SK-N-MC (cell line): ENCODE data around the gene CNFN.

Experiments used
- DNase-seq: peaks from one replicate; pipeline ENCODE4 v3.0.0-alpha.2; 2011; ENCODE audit warnings: low read depth, low spot score
- H3K27ac ChIP-seq: fragments of 200-600 bp; sonication (generic); 2 replicates; pipeline ENCODE4 v1.5.1; 2016; ENCODE audit warnings: mixed run types
- H3K36me3 ChIP-seq: fragments of 200-600 bp; sonication (generic); 2 replicates; pipeline ENCODE4 v1.6.1; 2017; ENCODE audit warnings: antibody characterized with exemption, low read length, mixed read lengths; ENCODE audit not compliant: insufficient read depth
- H3K4me3 ChIP-seq: fragments of 200-600 bp; sonication (generic); 2 replicates; pipeline ENCODE4 v1.5.1; 2016
- H3K9ac ChIP-seq: fragments of 200-600 bp; sonication (generic); 2 replicates; pipeline ENCODE4 v1.8.0; 2017; ENCODE audit warnings: mixed run types, mixed read lengths; ENCODE audit not compliant: insufficient read length
- H3K9me3 ChIP-seq: fragments of 200-600 bp; sonication (generic); 2 replicates; pipeline ENCODE4 v1.6.1; 2017; ENCODE audit warnings: low read depth, mild to moderate bottlenecking, antibody characterized with exemption, low read length, moderate library complexity, mixed read lengths
- EZH2 ChIP-seq: fragments of 200-600 bp; sonication (generic); IDR thresholded peaks from one replicate; pipeline ENCODE4 v1.6.1; 2017; ENCODE audit warnings: antibody characterized with exemption
- FOXP2 ChIP-seq: optimal IDR thresholded peaks from 2 replicates; pipeline ENCODE3; 2011; ENCODE audit warnings: mild to moderate bottlenecking, moderate library complexity; ENCODE audit not compliant: insufficient read depth; ENCODE audit errors: extremely low read length, control extremely low read depth
- POLR2AphosphoS5 ChIP-seq: IDR thresholded peaks from 2 replicates; pipeline ENCODE4 v1.6.1; 2012; ENCODE audit warnings: mild to moderate bottlenecking, low read depth, low read length, borderline replicate concordance

Gene CNFN

DNA sequence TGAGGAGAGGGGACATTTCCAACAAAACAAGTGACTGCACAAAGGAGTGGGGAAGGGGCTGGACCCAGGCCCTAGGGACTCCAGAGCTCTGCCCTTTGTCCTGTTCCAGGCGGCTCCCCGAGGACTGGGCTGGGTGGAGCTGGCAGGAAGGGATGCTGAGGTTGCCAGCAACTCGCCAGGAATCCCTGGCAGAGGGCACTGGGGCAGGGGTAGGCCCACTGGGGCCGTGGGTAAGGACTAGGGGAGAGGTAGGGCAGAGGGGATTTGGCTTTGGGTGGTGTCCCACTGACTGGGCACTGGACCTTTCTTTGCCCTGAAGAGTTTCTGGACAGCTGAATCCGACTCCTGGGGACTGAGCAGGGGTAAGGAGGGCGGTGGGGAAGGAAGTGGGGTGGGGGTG lies 29.2 kb upstream of the CNFN start:
- TF ChIP-seq POLR2AphosphoS5 (no peak), FOXP2 (no peak), EZH2 (no peak)
- no peaks in the 10 kb centered on the region for H3K9me3 ChIP-seq
- no peak overlapping the region for H3K4me3 ChIP-seq
- no peak overlapping the region for H3K27ac ChIP-seq
- no peak for DNase-seq
- H3K36me3 ChIP-seq: no peaks in the 10 kb centered on the region
- no peak overlapping the region for H3K9ac ChIP-seq

- H3K9me3 ChIP-seq: no peaks in the 10 kb centered on the region
- H3K27ac ChIP-seq: no peak overlapping the region
- H3K9ac ChIP-seq: no peak overlapping the region
- TF ChIP-seq EZH2: no peak
- TF ChIP-seq POLR2AphosphoS5: no peak
- no peak for TF ChIP-seq FOXP2
- H3K36me3 ChIP-seq: no peaks in the 10 kb centered on the region
- no peak overlapping the region for H3K4me3 ChIP-seq
- DNase-seq: no peak
These were observed 22.6 kb upstream of the CNFN start for GRCh38 chr19:42412661-42413076.

DNA sequence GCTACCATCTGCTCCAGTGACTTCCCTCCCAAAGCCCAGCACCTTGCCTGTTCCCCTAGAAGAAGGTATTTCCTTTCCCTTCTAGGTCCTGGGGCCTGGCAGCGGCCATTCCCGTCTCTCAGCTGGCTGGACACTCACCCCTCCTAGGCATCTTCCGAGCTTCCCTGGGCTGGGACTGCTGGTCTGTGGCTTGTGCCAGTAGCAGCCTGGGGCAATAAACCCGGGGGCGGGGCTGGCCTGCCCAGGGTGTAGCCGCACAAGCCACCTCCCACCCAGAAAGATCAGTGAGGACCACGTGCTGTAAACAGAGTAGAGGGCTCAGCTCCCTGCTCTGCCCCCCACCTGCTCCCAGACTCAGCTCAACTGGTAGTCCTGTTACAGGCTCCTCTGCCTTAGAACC lies 22.1 kb upstream of the CNFN start:
- TF ChIP-seq POLR2AphosphoS5: no peak
- TF ChIP-seq EZH2: no peak
- TF ChIP-seq FOXP2: no peak
- no peak overlapping the region for H3K4me3 ChIP-seq
- H3K9ac ChIP-seq: no peak overlapping the region
- H3K9me3 ChIP-seq: no peaks in the 10 kb centered on the region
- no peaks in the 10 kb centered on the region for H3K36me3 ChIP-seq
- DNase-seq: no peak
- no peak overlapping the region for H3K27ac ChIP-seq

- no peak for DNase-seq
- Histone ChIP-seq H3K27ac (no peak overlapping the region), H3K36me3 (no peaks in the 10 kb centered on the region), H3K9me3 (no peaks in the 10 kb centered on the region), H3K9ac (no peak overlapping the region), H3K4me3 (no peak overlapping the region)
- TF ChIP-seq EZH2 (no peak), FOXP2 (no peak), POLR2AphosphoS5 (no peak)
These were observed 21.6 kb upstream of the CNFN start for GRCh38 chr19:42411581-42412178.

- TF ChIP-seq EZH2 (no peak), POLR2AphosphoS5 (no peak), FOXP2 (no peak)
- Histone ChIP-seq H3K27ac (no peak overlapping the region), H3K9ac (no peak overlapping the region), H3K4me3 (no peak overlapping the region), H3K36me3 (no peaks in the 10 kb centered on the region), H3K9me3 (no peaks in the 10 kb centered on the region)
- no peak for DNase-seq
These were observed 20.3 kb upstream of the CNFN start for GRCh38 chr19:42410371-42410770.

GRCh38 chr19:42409477-42409876 lies 19.4 kb upstream of the CNFN start:
- no peaks in the 10 kb centered on the region for H3K9me3 ChIP-seq
- no peak overlapping the region for H3K27ac ChIP-seq
- DNase-seq: no peak
- TF ChIP-seq POLR2AphosphoS5: no peak
- H3K36me3 ChIP-seq: no peaks in the 10 kb centered on the region
- H3K4me3 ChIP-seq: no peak overlapping the region
- H3K9ac ChIP-seq: no peak overlapping the region

DNA sequence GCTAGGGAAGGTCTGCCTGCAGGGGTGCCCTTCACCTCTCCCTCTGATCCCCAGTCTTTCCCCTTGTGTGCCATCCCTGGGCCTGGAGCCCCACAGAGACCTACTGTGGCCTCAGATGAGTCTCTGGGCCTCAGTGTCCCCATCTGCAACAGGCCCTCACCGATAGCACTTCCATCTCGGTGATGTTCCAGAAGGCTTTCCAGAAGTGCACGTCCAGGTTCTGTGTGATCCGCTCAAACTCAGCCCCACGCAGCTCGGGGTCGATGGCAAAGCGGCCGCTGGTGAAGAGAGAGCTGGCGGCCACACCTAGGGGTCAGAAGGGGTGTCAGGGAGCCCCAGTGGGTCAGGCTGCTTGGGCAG lies 17.7 kb upstream of the CNFN start:
- H3K27ac ChIP-seq: no peak overlapping the region
- no peaks in the 10 kb centered on the region for H3K36me3 ChIP-seq
- no peak for DNase-seq
- no peak overlapping the region for H3K9ac ChIP-seq
- no peak overlapping the region for H3K4me3 ChIP-seq
- H3K9me3 ChIP-seq: no peaks in the 10 kb centered on the region
- TF ChIP-seq POLR2AphosphoS5 (no peak), EZH2 (no peak), FOXP2 (no peak)

GRCh38 chr19:42407085-42407815 lies 17.2 kb upstream of the CNFN start:
- TF ChIP-seq FOXP2 (no peak), POLR2AphosphoS5 (no peak), EZH2 (no peak)
- Histone ChIP-seq H3K36me3 (no peaks in the 10 kb centered on the region), H3K9ac (no peak overlapping the region), H3K9me3 (no peaks in the 10 kb centered on the region), H3K27ac (no peak overlapping the region), H3K4me3 (no peak overlapping the region)
- DNase-seq: no peak

DNA sequence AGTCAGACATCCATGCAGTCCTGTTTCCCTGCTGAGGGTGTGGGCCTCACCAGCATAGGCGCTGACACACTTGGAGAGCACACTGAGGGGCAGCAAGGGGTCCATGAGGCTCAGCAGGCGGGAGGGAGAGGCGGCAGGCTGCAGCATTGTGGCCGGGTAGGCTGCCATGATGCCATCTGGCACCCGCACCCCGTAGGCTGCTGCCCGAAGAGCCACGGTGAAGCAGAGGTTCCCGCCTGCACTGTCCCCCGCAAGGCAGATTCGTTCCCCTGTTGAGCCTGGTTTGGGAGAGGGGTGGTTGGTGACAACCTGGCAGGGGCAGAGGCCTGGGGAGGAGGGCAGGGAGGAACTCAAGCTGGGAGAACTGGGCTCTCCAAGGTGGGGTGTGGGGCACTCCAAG lies 16.0 kb upstream of the CNFN start:
- no peak overlapping the region for H3K27ac ChIP-seq
- H3K9ac ChIP-seq: no peak overlapping the region
- TF ChIP-seq EZH2 (no peak), FOXP2 (no peak), POLR2AphosphoS5 (no peak)
- no peaks in the 10 kb centered on the region for H3K9me3 ChIP-seq
- no peak overlapping the region for H3K4me3 ChIP-seq
- no peak for DNase-seq
- H3K36me3 ChIP-seq: no peaks in the 10 kb centered on the region
